HS-5 (cell line): ENCODE measurements around the gene ABCC8.

ENCODE experiments used
- DNase-seq: peaks from one replicate; pipeline ENCODE4 v3.0.0-alpha.2; 2012; ENCODE audit warnings: low read depth

Gene ABCC8

GRCh38 chr11:17476317-17477083 lies at the start of gene ABCC8:
TSS of gene ABCC8 (minus strand) at chr11:17476845. CDS start at chr11:17476776, 69 bp downstream.
- DNase-seq: no peak

GRCh38 chr11:17526326-17526725 lies 49.7 kb upstream of the ABCC8 start:
- DNase-seq: no peak

GRCh38 chr11:17525570-17525969 lies 48.9 kb upstream of the ABCC8 start:
- no peak for DNase-seq

GRCh38 chr11:17524221-17524620 lies 47.6 kb upstream of the ABCC8 start:
- no peak for DNase-seq

- DNase-seq: no peak
These were observed 46.0 kb upstream of the ABCC8 start for GRCh38 chr11:17522655-17523054.

GRCh38 chr11:17521106-17521900 lies 44.7 kb upstream of the ABCC8 start:
- no peak for DNase-seq

GRCh38 chr11:17519061-17519885 lies 42.6 kb upstream of the ABCC8 start:
- DNase-seq: no peak

GRCh38 chr11:17518366-17518765 lies 41.7 kb upstream of the ABCC8 start:
- no peak for DNase-seq

- no peak for DNase-seq
These were observed 40.5 kb upstream of the ABCC8 start for GRCh38 chr11:17517186-17517585.

- DNase-seq: no peak
These were observed 40.0 kb upstream of the ABCC8 start for GRCh38 chr11:17516551-17517150.

GRCh38 chr11:17515443-17516176 lies 39.0 kb upstream of the ABCC8 start:
- no peak for DNase-seq

GRCh38 chr11:17514476-17514875 lies 37.8 kb upstream of the ABCC8 start:
- DNase-seq: no peak

- peak; percentile 19 for DNase-seq
These were observed 37.2 kb upstream of the ABCC8 start for GRCh38 chr11:17513853-17514252.

GRCh38 chr11:17512101-17512500 lies 35.5 kb upstream of the ABCC8 start:
- no peak for DNase-seq

- DNase-seq: no peak
These were observed 34.9 kb upstream of the ABCC8 start for GRCh38 chr11:17511571-17511970.

GRCh38 chr11:17510507-17511206 lies 34.0 kb upstream of the ABCC8 start:
- no peak for DNase-seq

- DNase-seq: no peak
These were observed 32.1 kb upstream of the ABCC8 start for GRCh38 chr11:17508791-17509190.

GRCh38 chr11:17508306-17508705 lies 31.7 kb upstream of the ABCC8 start:
- DNase-seq: peak; percentile 11

GRCh38 chr11:17507773-17508172 lies 31.1 kb upstream of the ABCC8 start:
- DNase-seq: no peak

GRCh38 chr11:17506942-17507341 lies 30.3 kb upstream of the ABCC8 start:
- DNase-seq: no peak

- DNase-seq: no peak
These were observed 29.7 kb upstream of the ABCC8 start for GRCh38 chr11:17506314-17506713.
